Cardiac ventricle fibroblast (primary cell): ENCODE results near the gene FAN1. TPM values are rescaled to one million over a fixed set of nuclear protein-coding genes. Genes with fewer than 3 reads are reported as not detected.

ENCODE experiments used
- total RNA-seq: library from RNA; depleted of rRNA; stranded (reverse); fragments of >200 nt; gene quantifications from 2 replicates; pipeline ENCODE4 v1.2.3, GENCODE V29; 2015

FAN1 gene
- 10.6 and 12.4 TPM in 2 replicates for total RNA-seq

GRCh38 chr15:30903497-30904187 is at the start of gene FAN1:
TSS of gene FAN1 (plus strand) at chr15:30903915. CDS start at chr15:30904664, 749 bp downstream.

GRCh38 chr15:30991255-30992235 is 87.8 kb downstream of the FAN1 start, which contains the start of gene MTMR10:
TSS of gene MTMR10 (minus strand) at chr15:30991628. CDS start at chr15:30991506, 122 bp downstream.

Other genes with a start within 250 kb of the FAN1 start
- 11.0 and 11.5 TPM in 2 replicates for gene MTMR10, start 87.7 kb downstream of the FAN1 start, total RNA-seq
- not detected in 2 replicates for gene TRPM1, start 197.8 kb downstream of the FAN1 start, total RNA-seq